Gastrocnemius medialis (tissue), 4 donors: ENCODE measurements around the gene JMJD1C. TPM values are rescaled to one million over a fixed set of nuclear protein-coding genes. Genes with fewer than 3 reads are reported as not detected.
"Not testable (repeated sequence)": the region's sequence is repeated elsewhere in the genome, so short reads cannot be mapped to it uniquely, and the experiment has no call there.

ENCODE experiments used
- ATAC-seq, 2 donors: fragments of 150-250 bp; one replicate each; pipeline ENCODE4 v1.9.1; 2016
- DNase-seq, 2 donors: peaks; one replicate each; pipeline ENCODE4 v3.0.0-alpha.2; 2019
- H3K27ac ChIP-seq, 4 donors: fragments of 200-600 bp; sonication (generic); 1 replicate in 1 of 4; 2 replicates in 3 of 4; pipeline ENCODE4 v1.5.1; 2016 to 2018; ENCODE audit warnings: mild to moderate bottlenecking in 2 of 4, moderate library complexity in 1 of 4
- H3K27me3 ChIP-seq, 3 donors: fragments of 200-600 bp; sonication (generic) in 2 of 3; 1 replicate in 1 of 3; 2 replicates in 2 of 3; pipeline versions ENCODE4 v1.5.1 to v1.6.0; 2016 to 2019; ENCODE audit warnings: mild to moderate bottlenecking in 1 of 3, moderate library complexity in 1 of 3
- H3K36me3 ChIP-seq, 2 donors: fragments of 200-600 bp; sonication (generic) in 1 of 2; one replicate each; pipeline ENCODE4 v1.5.1; 2017 to 2018
- H3K4me1 ChIP-seq, 2 donors: fragments of 200-600 bp; sonication (generic) in 1 of 2; one replicate each; pipeline ENCODE4 v1.5.1; 2016 to 2017; ENCODE audit warnings: mild to moderate bottlenecking in 2 of 2
- H3K4me3 ChIP-seq, 4 donors: fragments of 200-600 bp; sonication (generic) in 3 of 4; 1 replicate in 1 of 4; 2 replicates in 3 of 4; pipeline ENCODE4 v1.5.1; 2016 to 2019; ENCODE audit warnings: mild to moderate bottlenecking in 2 of 4
- H3K9me3 ChIP-seq, 3 donors: fragments of 200-600 bp; sonication (generic) in 2 of 3; 1 replicate in 1 of 3; 2 replicates in 2 of 3; pipeline ENCODE4 v1.5.1; 2016 to 2019
- CTCF ChIP-seq, 5 experiments: fragments of 450-650 bp in 3 of 5; fragments of 200-600 bp in 2 of 5; sonication (generic) in 2 of 5; IDR thresholded peaks in 4 of 5; conservative IDR thresholded peaks in 1 of 5; 1 replicate in 4 of 5; 2 replicates in 1 of 5; pipeline ENCODE4 v1.5.1; 2016 to 2019; ENCODE audit warnings: antibody characterized with exemption in 5 of 5, mild to moderate bottlenecking in 3 of 5, moderate library complexity in 3 of 5
- POLR2A ChIP-seq, 2 donors: fragments of 450-650 bp; IDR thresholded peaks; one replicate each; pipeline ENCODE4 v1.6.1; 2017; ENCODE audit warnings: antibody characterized with exemption in 2 of 2, mild to moderate bottlenecking in 2 of 2, moderate library complexity in 2 of 2
- in situ Hi-C, 4 donors: fragments of 200-750 bp; cut with MboI; loops; one replicate each; pipeline versions ENCODE4 v1.15.0 to v1.8.0; 2017; ENCODE audit warnings: low sequenced_read_pairs in 4 of 4
- intact Hi-C: fragments of 100-400 bp; cut with DNase I; formaldehyde crosslinking; loops from one replicate; pipeline ENCODE4 v1.15.1; 2023; ENCODE audit warnings: low total_unique reads
- total RNA-seq, 4 donors: library from RNA; depleted of rRNA; stranded (reverse); fragments of >200 nt; gene quantifications; one replicate each; pipeline versions ENCODE4 v1.1.0 to v1.2.3, GENCODE V29; 2016

The JMJD1C gene
- total RNA-seq, 4 donors from 2014 or later: 22.5 to 74.1 (median 46.9) TPM

- TF ChIP-seq POLR2A (IDR thresholded peaks at IDR 0.05) (no peak), CTCF (IDR thresholded peaks at IDR 0.05 in 4 of 5, conservative IDR thresholded peaks at IDR 0.05 in 1 of 5) (no peak)
- Histone ChIP-seq H3K4me1 (peaks cover 0 to 18% of the 10 kb centered on the region in 2 donors), H3K9me3 (no peaks in the 10 kb centered on the region), H3K36me3 (no peaks in the 10 kb centered on the region), H3K27me3 (no peaks in the 10 kb centered on the region), H3K27ac (peak overlapping the region in 2 of 4 donors; percentile 1 to 14), H3K4me3 (no peak overlapping the region)
- in situ Hi-C loops: no loop called here
- DNase-seq (no peak), ATAC-seq (no peak)
- intact Hi-C loops: no loop called here
These were observed 157.1 kb downstream of the JMJD1C start for GRCh38 chr10:63308628-63309027.

DNA sequence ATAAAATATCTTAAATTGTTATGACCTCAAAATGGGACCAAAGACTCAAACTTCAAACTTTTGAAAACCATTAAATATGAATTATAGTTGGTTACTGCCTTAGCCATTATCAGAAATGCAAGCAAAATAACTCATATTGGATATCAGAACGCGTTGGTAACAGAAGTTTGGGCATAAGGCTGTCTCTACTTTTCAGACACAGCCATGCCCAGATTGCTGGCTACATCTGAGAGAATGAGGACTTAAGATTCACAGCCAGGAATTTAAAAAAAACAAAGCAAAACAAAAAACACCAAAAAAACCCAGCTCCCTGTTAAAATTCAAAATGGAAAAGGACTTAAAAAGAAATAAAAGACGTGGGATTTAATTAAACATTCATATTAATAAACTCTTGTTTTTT is 161.6 kb downstream of the JMJD1C start:
- no peak for TF ChIP-seq POLR2A (IDR thresholded peaks at IDR 0.05)
- no peak for TF ChIP-seq CTCF (IDR thresholded peaks at IDR 0.05 in 4 of 5, conservative IDR thresholded peaks at IDR 0.05 in 1 of 5)
- in situ Hi-C loops: no loop called here
- H3K27me3 ChIP-seq: no peaks in the 10 kb centered on the region
- DNase-seq (no peak), ATAC-seq (no peak)
- intact Hi-C loops: loop anchor here (5.0 kb wide), 1 partner anchor 443 kb away; no protein-coding TSS in a partner anchor
- H3K4me1 ChIP-seq: peaks cover 10 to 18% of the 10 kb centered on the region in 2 donors
- no peak overlapping the region for H3K4me3 ChIP-seq
- no peaks in the 10 kb centered on the region for H3K36me3 ChIP-seq
- H3K9me3 ChIP-seq: no peaks in the 10 kb centered on the region
- H3K27ac ChIP-seq: no peak overlapping the region

DNA sequence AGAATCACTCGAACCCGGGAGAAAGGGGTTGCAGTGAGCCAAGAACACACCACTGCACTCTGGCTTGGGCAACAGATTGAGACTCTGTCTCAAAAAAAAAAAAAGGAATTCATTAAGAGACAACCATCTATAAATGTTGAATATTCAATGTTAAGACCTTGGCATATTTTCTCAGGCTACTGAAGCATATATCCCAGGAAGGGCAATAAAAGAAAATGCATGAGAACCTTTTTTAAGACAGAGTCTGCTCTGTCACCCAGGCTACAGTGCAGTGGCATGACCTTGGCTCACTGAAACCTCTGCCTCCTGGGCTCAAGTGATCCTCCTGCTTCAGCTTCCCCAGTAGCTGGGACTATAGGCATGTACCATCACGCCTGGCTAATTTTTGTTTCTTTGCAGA is 165.0 kb downstream of the JMJD1C start:
- DNase-seq (no peak), ATAC-seq (no peak)
- H3K9me3 ChIP-seq: no peaks in the 10 kb centered on the region
- in situ Hi-C loops (no loop called here), intact Hi-C loops (loop anchor here (5.0 kb wide), 1 partner anchor 446 kb away; no protein-coding TSS in a partner anchor)
- no peaks in the 10 kb centered on the region for H3K36me3 ChIP-seq
- H3K4me3 ChIP-seq: no peak overlapping the region
- H3K4me1 ChIP-seq: peaks cover 0 to 11% of the 10 kb centered on the region in 2 donors
- H3K27me3 ChIP-seq: no peaks in the 10 kb centered on the region
- TF ChIP-seq POLR2A (IDR thresholded peaks at IDR 0.05) (no peak), CTCF (IDR thresholded peaks at IDR 0.05 in 4 of 5, conservative IDR thresholded peaks at IDR 0.05 in 1 of 5) (no peak)
- no peak overlapping the region for H3K27ac ChIP-seq

- no peak overlapping the region for H3K27ac ChIP-seq
- no peaks in the 10 kb centered on the region for H3K9me3 ChIP-seq
- no peak overlapping the region for H3K4me3 ChIP-seq
- DNase-seq (no peak), ATAC-seq (no peak)
- intact Hi-C loops: no loop called here
- H3K27me3 ChIP-seq: no peaks in the 10 kb centered on the region
- TF ChIP-seq POLR2A (IDR thresholded peaks at IDR 0.05): no peak
- no peak for TF ChIP-seq CTCF (IDR thresholded peaks at IDR 0.05 in 4 of 5, conservative IDR thresholded peaks at IDR 0.05 in 1 of 5)
- peaks cover 0 to 11% of the 10 kb centered on the region in 2 donors for H3K4me1 ChIP-seq
- in situ Hi-C loops: no loop called here
- no peaks in the 10 kb centered on the region for H3K36me3 ChIP-seq
These were observed 167.8 kb downstream of the JMJD1C start for GRCh38 chr10:63297941-63298340.

DNA sequence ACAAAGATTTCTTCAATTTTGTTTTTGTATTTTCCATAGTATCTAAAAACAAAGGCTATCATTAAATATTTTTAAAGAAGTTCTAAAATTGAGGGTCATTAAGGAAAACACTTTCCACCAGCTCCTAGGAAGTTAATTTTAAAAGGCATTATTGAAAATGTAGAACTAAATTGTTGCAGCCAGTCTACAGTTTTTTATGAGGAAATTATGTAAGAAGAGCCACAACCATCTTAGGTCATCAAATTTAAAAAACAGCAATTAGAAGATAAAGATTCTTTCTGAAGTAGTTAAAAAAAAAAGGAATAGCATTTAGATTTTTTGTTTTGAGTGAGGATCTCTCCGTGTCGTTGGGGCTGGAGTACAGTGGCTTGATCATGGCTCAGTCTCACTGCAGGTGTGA is 171.0 kb downstream of the JMJD1C start:
- Histone ChIP-seq H3K27me3 (no peaks in the 10 kb centered on the region), H3K4me1 (peaks cover 0 to 7% of the 10 kb centered on the region in 2 donors), H3K4me3 (no peak overlapping the region), H3K9me3 (no peaks in the 10 kb centered on the region), H3K36me3 (no peaks in the 10 kb centered on the region), H3K27ac (no peak overlapping the region)
- ATAC-seq (no peak), DNase-seq (no peak)
- TF ChIP-seq CTCF (IDR thresholded peaks at IDR 0.05 in 4 of 5, conservative IDR thresholded peaks at IDR 0.05 in 1 of 5) (no peak), POLR2A (IDR thresholded peaks at IDR 0.05) (no peak)
- in situ Hi-C loops: no loop called here
- intact Hi-C loops: no loop called here

GRCh38 chr10:63292847-63293246 is 172.9 kb downstream of the JMJD1C start:
- H3K9me3 ChIP-seq, H3K4me3 ChIP-seq, ATAC-seq, H3K4me1 ChIP-seq, in situ Hi-C loops, H3K36me3 ChIP-seq, H3K27me3 ChIP-seq, H3K27ac ChIP-seq, intact Hi-C loops, DNase-seq: not testable (repeated sequence)
